GM18861 (cell line): ENCODE measurements around the gene SLC4A11.
"Not testable (repeated sequence)": the region's sequence is repeated elsewhere in the genome, so short reads cannot be mapped to it uniquely, and the experiment has no call there.

ENCODE experiments used
- ATAC-seq: cut with Tn5 transposase; IDR thresholded peaks from one replicate; pipeline ENCODE4 v1.9.1; 2021; ENCODE audit not compliant: unreplicated experiment

SLC4A11 gene

GRCh38 chr20:3204124-3204794 lies 34.7 kb downstream of the SLC4A11 start, which contains the start of gene DDRGK1:
DDRGK1 (minus strand) TSS chr20:3204682; CDS start chr20:3204627, 55 bp downstream.
- ATAC-seq: peak; percentile 77

- no peak for ATAC-seq
These were observed 35.5 kb downstream of the SLC4A11 start for GRCh38 chr20:3203315-3204123.

- no peak for ATAC-seq
These were observed 36.0 kb downstream of the SLC4A11 start for GRCh38 chr20:3202965-3203314.

- ATAC-seq: no peak
These were observed 38.8 kb downstream of the SLC4A11 start for GRCh38 chr20:3199976-3200755.

GRCh38 chr20:3199206-3199605 lies 39.8 kb downstream of the SLC4A11 start:
- no peak for ATAC-seq

- no peak for ATAC-seq
These were observed 43.3 kb downstream of the SLC4A11 start for GRCh38 chr20:3195590-3196237.

GRCh38 chr20:3194617-3195280 lies 44.2 kb downstream of the SLC4A11 start:
- no peak for ATAC-seq

- no peak for ATAC-seq
These were observed 45.0 kb downstream of the SLC4A11 start for GRCh38 chr20:3193806-3194616.

- ATAC-seq: no peak
These were observed 46.6 kb downstream of the SLC4A11 start for GRCh38 chr20:3192226-3193015.

GRCh38 chr20:3190681-3191111 lies 48.3 kb downstream of the SLC4A11 start:
- ATAC-seq: no peak

GRCh38 chr20:3189561-3190131 lies 49.3 kb downstream of the SLC4A11 start:
- no peak for ATAC-seq

- no peak for ATAC-seq
These were observed 50.1 kb downstream of the SLC4A11 start for GRCh38 chr20:3188823-3189413.

GRCh38 chr20:3187861-3188260 lies 51.1 kb downstream of the SLC4A11 start:
- ATAC-seq: not testable (repeated sequence)

- ATAC-seq: no peak
These were observed 54.9 kb downstream of the SLC4A11 start for GRCh38 chr20:3183896-3184612.

- ATAC-seq: not testable (repeated sequence)
These were observed 56.6 kb downstream of the SLC4A11 start for GRCh38 chr20:3182429-3182828.

- no peak for ATAC-seq
These were observed 57.7 kb downstream of the SLC4A11 start for GRCh38 chr20:3181270-3181669.

- no peak for ATAC-seq
These were observed 58.7 kb downstream of the SLC4A11 start for GRCh38 chr20:3180319-3180718.
